Embryonic facial prominence (tissue), 1 donor: Measurements from ENCODE around the gene RAD9A.

Experiments
- DNase-seq: peaks from one replicate; pipeline ENCODE4 v3.0.0-alpha.2; 2016; ENCODE audit errors: extremely low spot score

The RAD9A gene

GRCh38 chr11:67409781-67410368, 18.1 kb downstream of the RAD9A start:
- DNase-seq = no peak

- no peak for DNase-seq
These were observed 18.6 kb downstream of the RAD9A start for GRCh38 chr11:67410369-67410831.

GRCh38 chr11:67410984-67411784, 19.4 kb downstream of the RAD9A start:
- no peak for DNase-seq

GRCh38 chr11:67411785-67412152, 20.0 kb downstream of the RAD9A start:
- DNase-seq = no peak

- DNase-seq = no peak
These were observed 20.9 kb downstream of the RAD9A start for GRCh38 chr11:67412495-67413179.

GRCh38 chr11:67413266-67413849, 21.6 kb downstream of the RAD9A start:
- DNase-seq = no peak

GRCh38 chr11:67415501-67416304, 23.9 kb downstream of the RAD9A start, which contains the start of gene CARNS1:
Gene CARNS1 (plus strand): TSS chr11:67415678. CDS start chr11:67416200, 522 bp downstream.
- DNase-seq = no peak

- no peak for DNase-seq
These were observed 24.9 kb downstream of the RAD9A start for GRCh38 chr11:67416416-67417335.

- DNase-seq = no peak
These were observed 25.6 kb downstream of the RAD9A start for GRCh38 chr11:67417425-67417824.

- no peak for DNase-seq
These were observed 26.9 kb downstream of the RAD9A start for GRCh38 chr11:67418476-67419281.

GRCh38 chr11:67419325-67420049, 27.7 kb downstream of the RAD9A start:
- DNase-seq = no peak

GRCh38 chr11:67420147-67420645, 28.4 kb downstream of the RAD9A start:
- no peak for DNase-seq

GRCh38 chr11:67420646-67421429, 29.1 kb downstream of the RAD9A start:
- peak; percentile 80 for DNase-seq

GRCh38 chr11:67421430-67422031, 29.7 kb downstream of the RAD9A start:
- DNase-seq = no peak

- DNase-seq = no peak
These were observed 31.1 kb downstream of the RAD9A start for GRCh38 chr11:67422891-67423290.

- no peak for DNase-seq
These were observed 31.7 kb downstream of the RAD9A start for GRCh38 chr11:67423466-67423865.

- no peak for DNase-seq
These were observed 32.3 kb downstream of the RAD9A start for GRCh38 chr11:67423891-67424613.
